Activated naive CD4-positive, alpha-beta T cell (primary cell): ENCODE results near the gene TEX22.

Source experiments
- DNase-seq, 4 experiments: peaks; one replicate each; lab custom pipeline; 2025; lab: John Stamatoyannopoulos, UW

Gene TEX22

GRCh38 chr14:105456736-105457617, 58.6 kb downstream of the TEX22 start:
- no peak for DNase-seq

DNA sequence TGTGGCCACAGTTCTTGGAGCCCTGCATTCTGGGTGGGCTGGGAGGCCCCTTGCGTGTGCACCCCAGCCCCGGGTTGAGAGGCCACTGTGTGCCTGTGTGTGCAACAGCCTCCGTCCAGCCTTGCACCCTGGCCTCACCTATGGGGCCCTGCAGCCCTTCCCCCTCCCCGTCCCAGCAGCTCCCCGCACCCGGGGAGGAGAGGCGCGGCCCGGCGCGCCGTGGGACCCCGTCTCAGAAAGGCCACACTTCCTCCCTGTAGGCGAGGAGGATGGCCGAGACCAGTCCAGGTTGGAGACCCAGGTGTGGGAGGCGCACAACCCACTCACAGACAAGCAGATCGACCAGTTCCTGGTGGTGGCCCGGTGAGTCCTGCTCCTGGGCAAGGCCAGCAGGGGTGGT, 59.7 kb downstream of the TEX22 start:
- DNase-seq = no peak

DNA sequence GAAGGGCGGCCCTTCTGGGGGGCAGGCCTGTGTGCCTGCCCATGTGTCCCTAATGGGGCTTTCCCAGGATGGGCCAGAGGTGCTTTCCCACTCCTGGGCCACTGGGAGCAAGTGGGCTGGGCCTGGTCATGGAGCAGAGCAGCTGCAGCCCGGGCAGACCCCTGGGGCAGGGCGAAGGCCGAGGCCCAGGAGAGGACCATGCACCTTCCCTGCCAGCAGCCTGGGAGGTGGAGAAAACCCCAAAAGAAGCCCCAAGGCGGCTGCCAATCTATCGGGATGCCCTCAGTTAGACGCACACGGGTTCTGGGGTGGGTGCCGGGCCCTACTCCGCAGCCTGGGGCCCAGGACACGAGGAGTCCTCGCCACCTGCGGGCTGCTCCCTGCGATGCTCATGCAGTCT, 60.2 kb downstream of the TEX22 start:
- no peak for DNase-seq

DNA sequence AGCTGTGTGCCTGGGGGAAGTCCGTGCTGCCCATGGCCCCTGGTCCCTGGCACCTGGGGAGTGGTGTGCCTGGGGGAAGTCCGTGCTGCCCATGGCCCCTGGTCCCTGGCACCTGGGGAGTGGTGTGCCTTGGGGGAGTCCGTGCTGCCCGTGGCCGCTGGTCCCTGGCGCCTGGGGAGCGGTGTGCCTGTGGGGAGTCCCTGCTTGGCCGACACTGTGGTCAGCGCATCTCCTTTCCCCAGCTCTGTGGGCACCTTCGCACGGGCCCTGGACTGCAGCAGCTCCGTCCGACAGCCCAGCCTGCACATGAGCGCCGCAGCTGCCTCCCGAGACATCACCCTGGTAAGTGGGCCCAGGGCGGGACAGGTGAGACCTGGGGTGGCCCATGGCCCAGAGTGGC, 61.8 kb downstream of the TEX22 start:
- DNase-seq = no peak

DNA sequence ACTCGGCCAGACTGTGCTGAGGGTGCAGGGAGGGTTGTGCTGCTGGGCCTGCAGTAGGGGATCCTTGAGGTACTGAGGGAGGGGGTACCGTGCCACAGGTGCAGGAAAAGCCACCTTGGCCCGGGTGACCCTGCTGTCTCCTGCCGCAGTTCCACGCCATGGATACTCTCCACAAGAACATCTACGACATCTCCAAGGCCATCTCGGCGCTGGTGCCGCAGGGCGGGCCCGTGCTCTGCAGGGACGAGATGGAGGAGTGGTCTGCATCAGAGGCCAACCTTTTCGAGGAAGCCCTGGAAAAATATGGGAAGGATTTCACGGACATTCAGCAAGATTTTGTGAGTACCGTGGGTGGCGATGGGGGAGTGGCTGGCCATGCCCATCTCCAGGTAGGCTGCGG, 62.3 kb downstream of the TEX22 start:
- DNase-seq = no peak

DNA sequence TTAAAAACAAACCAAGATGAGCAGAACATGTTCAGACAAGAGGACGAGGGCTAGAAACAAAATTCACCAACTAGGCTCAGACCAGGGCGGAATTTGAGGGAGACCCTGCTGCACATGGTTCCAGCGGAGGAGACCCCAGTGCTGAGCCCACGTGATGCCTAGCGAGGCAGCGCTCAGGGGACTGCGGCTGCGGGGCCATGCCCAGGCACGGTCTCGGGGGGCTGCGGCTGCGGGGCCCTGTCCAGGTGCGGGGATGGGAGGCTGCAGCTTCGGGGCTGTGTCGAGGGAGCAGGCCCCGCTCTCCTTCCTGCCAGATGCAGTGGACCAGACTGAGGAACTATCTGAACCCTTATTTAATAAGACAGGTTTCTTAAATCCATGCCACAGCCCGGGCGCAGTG, 63.6 kb downstream of the TEX22 start:
- DNase-seq = no peak
